Caco-2 (cell line): ENCODE measurements around the gene RAB3C. TPM values are rescaled to one million over a fixed set of nuclear protein-coding genes. Genes with fewer than 3 reads are reported as not detected.

Source experiments
- BruUV-seq: library from RNA; stranded (reverse); fragments of 400-500 nt; replicated peaks from 2 replicates; lab custom pipeline; 2021; lab: Mats Ljungman, UMichigan
- CTCF ChIA-PET: fragments of 300-600 bp; sonication (Branson Sonifier 250); formaldehyde crosslinking; loops from one replicate; lab custom pipeline; 2022; ENCODE audit warnings: antibody characterized with exemption; lab: Charles Lee
- POLR2A ChIA-PET: fragments of 300-600 bp; sonication (Branson Sonifier 250); formaldehyde crosslinking; loops from one replicate; lab custom pipeline; 2022; ENCODE audit warnings: antibody characterized with exemption; lab: Charles Lee
- DNase-seq, 2 experiments: peaks; one replicate each; pipeline versions ENCODE4 v3.0.0 to v3.0.0-alpha.2; 2020 to 2022
- H3K27me3 ChIP-seq: replicated peaks from 2 replicates; pipeline ENCODE4 v1.6.0; 2011; ENCODE audit warnings: low read length; ENCODE audit not compliant: control insufficient read depth, insufficient read depth
- H3K36me3 ChIP-seq: 2 replicates; pipeline ENCODE4 v1.5.1; 2011; ENCODE audit warnings: low read length; ENCODE audit not compliant: control insufficient read depth, insufficient read depth
- H3K4me1 ChIP-seq: fragments of 250-450 bp; sonication (Bioruptor Pico); 2 replicates; pipeline ENCODE4 v1.5.1; 2020; ENCODE audit warnings: mild to moderate bottlenecking
- H3K4me3 ChIP-seq: 2 replicates; pipeline ENCODE4 v1.5.1; 2011; ENCODE audit warnings: low read depth, mild to moderate bottlenecking, control low read depth, low read length
- H3K9me3 ChIP-seq: fragments of 250-450 bp; sonication (Bioruptor Pico); 2 replicates; pipeline ENCODE4 v1.5.1; 2020; ENCODE audit warnings: mild to moderate bottlenecking, moderate library complexity
- H3K27ac Mint-ChIP-seq: one replicate; pipeline ENCODE4 v1.8.0; 2022; ENCODE audit warnings: mixed read lengths; ENCODE audit not compliant: unreplicated experiment
- H3K27me3 Mint-ChIP-seq: one replicate; pipeline ENCODE4 v1.8.0; 2022; ENCODE audit warnings: mixed read lengths; ENCODE audit not compliant: insufficient read depth, unreplicated experiment
- H3K36me3 Mint-ChIP-seq: one replicate; pipeline ENCODE4 v1.8.0; 2022; ENCODE audit warnings: mild to moderate bottlenecking, mixed read lengths; ENCODE audit not compliant: insufficient read depth, unreplicated experiment
- H3K4me1 Mint-ChIP-seq: one replicate; pipeline ENCODE4 v1.8.0; 2022; ENCODE audit warnings: low read depth, mixed read lengths; ENCODE audit not compliant: unreplicated experiment
- H3K4me3 Mint-ChIP-seq: one replicate; pipeline ENCODE4 v1.8.0; 2022; ENCODE audit warnings: mild to moderate bottlenecking, moderate library complexity, mixed read lengths; ENCODE audit not compliant: unreplicated experiment
- H3K9me3 Mint-ChIP-seq: one replicate; pipeline ENCODE4 v1.8.0; 2022; ENCODE audit warnings: mixed read lengths; ENCODE audit not compliant: unreplicated experiment
- intact Hi-C: fragments of 100-400 bp; cut with micrococcal nuclease; formaldehyde crosslinking; loops from one replicate; pipeline ENCODE4 v1.10.0; 2022; ENCODE audit not compliant: unreplicated experiment
- total RNA-seq: library from RNA; stranded (reverse); gene quantifications from 2 replicates; pipeline ENCODE4 v1.2.3, GENCODE V29; 2022
- TF ChIP-seq, protein P1 (sequence below), 2 experiments: fragments of 200-600 bp in 1 of 2; IDR thresholded peaks; 1 replicate in 1 of 2; 2 replicates in 1 of 2; pipeline versions ENCODE4 v1.5.1 to v1.8.0; 2011 to 2022; ENCODE audit warnings: antibody characterized with exemption in 1 of 2, control low read depth in 1 of 2, inconsistent platforms in 1 of 2, low read depth in 1 of 2, low read length in 1 of 2, mild to moderate bottlenecking in 1 of 2, moderate library complexity in 1 of 2; ENCODE audit not compliant: insufficient read depth in 1 of 2, severe bottlenecking in 1 of 2, unreplicated experiment in 1 of 2

RAB3C gene
- total RNA-seq, 1 experiment from 2014 or later, result not detected

- Mint-ChIP-seq H3K36me3 (no peaks in the 10 kb centered on the region), H3K4me3 (no peak overlapping the region), H3K27ac (no peak overlapping the region), H3K4me1 (no peaks in the 10 kb centered on the region), H3K27me3 (peaks cover 19% of the 10 kb centered on the region), H3K9me3 (no peaks in the 10 kb centered on the region)
- POLR2A ChIA-PET, result no interaction called here
- no peaks in the 10 kb centered on the region for H3K4me1 ChIP-seq
- CTCF ChIA-PET, result no interaction called here
- BruUV-seq, result no TSS peak
- TF ChIP-seq, protein P1, sequence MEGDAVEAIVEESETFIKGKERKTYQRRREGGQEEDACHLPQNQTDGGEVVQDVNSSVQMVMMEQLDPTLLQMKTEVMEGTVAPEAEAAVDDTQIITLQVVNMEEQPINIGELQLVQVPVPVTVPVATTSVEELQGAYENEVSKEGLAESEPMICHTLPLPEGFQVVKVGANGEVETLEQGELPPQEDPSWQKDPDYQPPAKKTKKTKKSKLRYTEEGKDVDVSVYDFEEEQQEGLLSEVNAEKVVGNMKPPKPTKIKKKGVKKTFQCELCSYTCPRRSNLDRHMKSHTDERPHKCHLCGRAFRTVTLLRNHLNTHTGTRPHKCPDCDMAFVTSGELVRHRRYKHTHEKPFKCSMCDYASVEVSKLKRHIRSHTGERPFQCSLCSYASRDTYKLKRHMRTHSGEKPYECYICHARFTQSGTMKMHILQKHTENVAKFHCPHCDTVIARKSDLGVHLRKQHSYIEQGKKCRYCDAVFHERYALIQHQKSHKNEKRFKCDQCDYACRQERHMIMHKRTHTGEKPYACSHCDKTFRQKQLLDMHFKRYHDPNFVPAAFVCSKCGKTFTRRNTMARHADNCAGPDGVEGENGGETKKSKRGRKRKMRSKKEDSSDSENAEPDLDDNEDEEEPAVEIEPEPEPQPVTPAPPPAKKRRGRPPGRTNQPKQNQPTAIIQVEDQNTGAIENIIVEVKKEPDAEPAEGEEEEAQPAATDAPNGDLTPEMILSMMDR (IDR thresholded peaks at IDR 0.05; ENCODE audit: insufficient read depth in 1 of 2, low read depth in 1 of 2, low read length in 1 of 2, severe bottlenecking in 1 of 2, unreplicated experiment in 1 of 2), result no peak
- H3K36me3 ChIP-seq, result no peaks in the 10 kb centered on the region
- H3K9me3 ChIP-seq, result no peaks in the 10 kb centered on the region
- DNase-seq, result no peak
- intact Hi-C loops, result no loop called here
- no peak overlapping the region for H3K4me3 ChIP-seq
- no peaks in the 10 kb centered on the region; the same call in 1 of the 2 replicates for H3K27me3 ChIP-seq
These were observed 89.6 kb downstream of the RAB3C start for GRCh38 chr5:58672521-58672920.

GRCh38 chr5:58674070-58674469 lies 91.2 kb downstream of the RAB3C start:
- Mint-ChIP-seq H3K9me3 (no peaks in the 10 kb centered on the region), H3K27me3 (peaks cover 19% of the 10 kb centered on the region), H3K36me3 (no peaks in the 10 kb centered on the region), H3K4me1 (no peaks in the 10 kb centered on the region), H3K4me3 (no peak overlapping the region), H3K27ac (no peak overlapping the region)
- CTCF ChIA-PET, result interaction anchor here (0.6 kb wide), 1 partner anchor 39 kb away, joined by 3 read pairs; no protein-coding TSS in a partner anchor
- Histone ChIP-seq H3K36me3 (no peaks in the 10 kb centered on the region), H3K4me3 (no peak overlapping the region), H3K4me1 (no peaks in the 10 kb centered on the region), H3K27me3 (no peaks in the 10 kb centered on the region; the same call in 1 of the 2 replicates), H3K9me3 (no peaks in the 10 kb centered on the region)
- intact Hi-C loops, result no loop called here
- POLR2A ChIA-PET, result no interaction called here
- BruUV-seq, result no TSS peak
- no peak for DNase-seq
- TF ChIP-seq, protein P1 (IDR thresholded peaks at IDR 0.05; ENCODE audit: insufficient read depth in 1 of 2, low read depth in 1 of 2, low read length in 1 of 2, severe bottlenecking in 1 of 2, unreplicated experiment in 1 of 2), result no peak

DNA sequence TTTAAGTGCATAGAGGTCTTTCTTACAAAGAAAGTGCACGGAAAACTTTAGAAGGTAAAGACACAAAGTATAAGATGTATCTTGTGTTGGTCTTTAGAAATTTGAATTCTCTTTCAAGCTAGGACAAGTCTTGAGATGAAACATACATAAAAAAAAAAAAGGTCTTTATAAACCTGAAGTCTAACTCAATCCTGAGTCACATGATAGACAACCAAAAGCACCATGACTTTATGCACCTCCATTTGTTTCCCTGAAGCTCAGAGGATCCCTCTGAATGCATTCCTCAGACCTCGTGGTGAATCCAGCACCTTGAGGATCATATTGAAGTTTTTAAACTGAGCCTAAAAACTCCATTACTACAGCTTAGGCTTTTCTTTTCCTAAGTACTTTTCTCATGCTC lies 91.8 kb downstream of the RAB3C start:
- no peak overlapping the region for H3K4me3 ChIP-seq
- Mint-ChIP-seq H3K36me3 (no peaks in the 10 kb centered on the region), H3K27me3 (peaks cover 19% of the 10 kb centered on the region), H3K9me3 (no peaks in the 10 kb centered on the region), H3K27ac (no peak overlapping the region), H3K4me1 (no peaks in the 10 kb centered on the region), H3K4me3 (no peak overlapping the region)
- no peak for DNase-seq
- no TSS peak for BruUV-seq
- ChIA-PET CTCF (interaction anchor here (0.6 kb wide), 1 partner anchor 40 kb away, joined by 3 read pairs; no protein-coding TSS in a partner anchor), POLR2A (no interaction called here)
- no peaks in the 10 kb centered on the region; the same call in 1 of the 2 replicates for H3K27me3 ChIP-seq
- intact Hi-C loops, result no loop called here
- TF ChIP-seq, protein P1 (IDR thresholded peaks at IDR 0.05; ENCODE audit: insufficient read depth in 1 of 2, low read depth in 1 of 2, low read length in 1 of 2, severe bottlenecking in 1 of 2, unreplicated experiment in 1 of 2), result no peak
- no peaks in the 10 kb centered on the region for H3K9me3 ChIP-seq
- no peaks in the 10 kb centered on the region for H3K36me3 ChIP-seq
- no peaks in the 10 kb centered on the region for H3K4me1 ChIP-seq
